GF-D8 (cell line): ENCODE data around the gene MICAL3.

Experiments
- DNase-seq: peaks from one replicate; lab custom pipeline; 2025; lab: John Stamatoyannopoulos, UW

MICAL3 gene

GRCh38 chr22:17928391-17928790 is 96.0 kb downstream of the MICAL3 start:
- DNase-seq, result no peak

GRCh38 chr22:17927062-17927461 is 97.3 kb downstream of the MICAL3 start:
- DNase-seq, result no peak

GRCh38 chr22:17926516-17926915 is 97.8 kb downstream of the MICAL3 start:
- no peak for DNase-seq

GRCh38 chr22:17925431-17925841 is 98.9 kb downstream of the MICAL3 start:
- DNase-seq, result no peak

GRCh38 chr22:17924735-17925364 is 99.5 kb downstream of the MICAL3 start:
- DNase-seq, result no peak

- no peak for DNase-seq
These were observed 100.3 kb downstream of the MICAL3 start for GRCh38 chr22:17924076-17924475.

- DNase-seq, result no peak
These were observed 101.1 kb downstream of the MICAL3 start for GRCh38 chr22:17922925-17923903.

GRCh38 chr22:17921871-17922821 is 102.2 kb downstream of the MICAL3 start:
- no peak for DNase-seq

GRCh38 chr22:17920992-17921650 is 103.2 kb downstream of the MICAL3 start:
- no peak for DNase-seq

GRCh38 chr22:17920145-17920605 is 104.2 kb downstream of the MICAL3 start:
- no peak for DNase-seq

- DNase-seq, result no peak
These were observed 104.9 kb downstream of the MICAL3 start for GRCh38 chr22:17919276-17920144.

GRCh38 chr22:17918840-17919239 is 105.5 kb downstream of the MICAL3 start:
- no peak for DNase-seq

GRCh38 chr22:17917490-17917983 is 106.8 kb downstream of the MICAL3 start:
- no peak for DNase-seq

- DNase-seq, result no peak
These were observed 108.0 kb downstream of the MICAL3 start for GRCh38 chr22:17916226-17916889.

- DNase-seq, result no peak
These were observed 108.7 kb downstream of the MICAL3 start for GRCh38 chr22:17915676-17916075.

- no peak for DNase-seq
These were observed 109.2 kb downstream of the MICAL3 start for GRCh38 chr22:17915188-17915587.

- no peak for DNase-seq
These were observed 109.9 kb downstream of the MICAL3 start for GRCh38 chr22:17914474-17914873.

GRCh38 chr22:17913801-17914347 is 110.5 kb downstream of the MICAL3 start:
- DNase-seq, result no peak
